Measurements from ENCODE around the gene CLN6. TPM values are rescaled to one million over a fixed set of nuclear protein-coding genes. Genes with fewer than 3 reads are reported as not detected.

CLN6 gene
- total RNA-seq, 1 donor from 2014 or later: 37.5 TPM

DNA sequence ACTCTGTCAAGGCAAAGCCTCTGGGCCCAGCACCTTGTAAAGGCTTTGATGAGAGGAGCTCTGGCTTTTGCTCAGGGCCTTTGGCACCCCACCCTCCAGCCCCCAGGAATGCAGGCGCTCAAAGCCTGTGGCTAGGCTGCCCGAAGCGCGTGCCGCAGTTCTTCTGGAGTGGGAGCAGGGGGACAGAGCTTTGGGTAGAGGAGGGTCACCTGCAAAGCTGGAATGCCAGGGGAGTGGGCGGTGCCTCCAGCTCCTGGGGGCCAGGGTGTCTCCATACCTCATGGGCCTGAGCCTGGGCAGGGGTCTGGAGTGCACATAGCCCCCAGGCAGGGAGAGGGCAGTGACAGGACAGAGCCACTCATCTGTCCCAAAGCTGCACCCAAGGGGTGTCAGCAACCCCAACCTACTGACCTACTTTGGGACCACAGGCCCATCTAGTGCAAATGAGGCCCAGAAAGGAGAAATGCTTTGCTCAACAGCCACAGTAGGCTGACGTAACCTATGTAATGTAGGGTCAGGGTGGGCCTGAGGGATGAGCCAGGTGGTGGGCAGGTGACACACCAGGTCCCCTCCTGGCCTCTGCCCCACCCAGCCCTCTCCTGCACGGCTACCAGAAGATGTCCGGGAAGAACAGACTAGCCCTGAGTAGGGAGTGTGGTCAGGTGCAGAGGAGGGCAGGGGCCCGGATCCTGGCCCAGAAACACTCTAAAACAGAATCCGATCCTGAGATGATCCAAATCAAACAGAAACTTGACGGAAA lies 22.2 kb downstream of the CLN6 start:
- no peaks in the 10 kb centered on the region for H3K9me3 Mint-ChIP-seq
- H3K36me3 Mint-ChIP-seq (ENCODE audit: low read depth): peaks cover 7% of the 10 kb centered on the region
- DNase-seq (no peak), ATAC-seq (ENCODE audit: low read depth) (no peak)
- ChIA-PET CTCF (no interaction called here), POLR2A (no interaction called here)
- no peak overlapping the region for H3K27ac Mint-ChIP-seq
- H3K4me1 Mint-ChIP-seq: peaks cover 34% of the 10 kb centered on the region
- TF ChIP-seq, protein P1, sequence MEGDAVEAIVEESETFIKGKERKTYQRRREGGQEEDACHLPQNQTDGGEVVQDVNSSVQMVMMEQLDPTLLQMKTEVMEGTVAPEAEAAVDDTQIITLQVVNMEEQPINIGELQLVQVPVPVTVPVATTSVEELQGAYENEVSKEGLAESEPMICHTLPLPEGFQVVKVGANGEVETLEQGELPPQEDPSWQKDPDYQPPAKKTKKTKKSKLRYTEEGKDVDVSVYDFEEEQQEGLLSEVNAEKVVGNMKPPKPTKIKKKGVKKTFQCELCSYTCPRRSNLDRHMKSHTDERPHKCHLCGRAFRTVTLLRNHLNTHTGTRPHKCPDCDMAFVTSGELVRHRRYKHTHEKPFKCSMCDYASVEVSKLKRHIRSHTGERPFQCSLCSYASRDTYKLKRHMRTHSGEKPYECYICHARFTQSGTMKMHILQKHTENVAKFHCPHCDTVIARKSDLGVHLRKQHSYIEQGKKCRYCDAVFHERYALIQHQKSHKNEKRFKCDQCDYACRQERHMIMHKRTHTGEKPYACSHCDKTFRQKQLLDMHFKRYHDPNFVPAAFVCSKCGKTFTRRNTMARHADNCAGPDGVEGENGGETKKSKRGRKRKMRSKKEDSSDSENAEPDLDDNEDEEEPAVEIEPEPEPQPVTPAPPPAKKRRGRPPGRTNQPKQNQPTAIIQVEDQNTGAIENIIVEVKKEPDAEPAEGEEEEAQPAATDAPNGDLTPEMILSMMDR (IDR thresholded peaks at IDR 0.05): no peak
- H3K4me3 Mint-ChIP-seq: no peak overlapping the region
- intact Hi-C loops (cut with micrococcal nuclease): no loop called here
- no peaks in the 10 kb centered on the region for H3K27me3 Mint-ChIP-seq

DNA sequence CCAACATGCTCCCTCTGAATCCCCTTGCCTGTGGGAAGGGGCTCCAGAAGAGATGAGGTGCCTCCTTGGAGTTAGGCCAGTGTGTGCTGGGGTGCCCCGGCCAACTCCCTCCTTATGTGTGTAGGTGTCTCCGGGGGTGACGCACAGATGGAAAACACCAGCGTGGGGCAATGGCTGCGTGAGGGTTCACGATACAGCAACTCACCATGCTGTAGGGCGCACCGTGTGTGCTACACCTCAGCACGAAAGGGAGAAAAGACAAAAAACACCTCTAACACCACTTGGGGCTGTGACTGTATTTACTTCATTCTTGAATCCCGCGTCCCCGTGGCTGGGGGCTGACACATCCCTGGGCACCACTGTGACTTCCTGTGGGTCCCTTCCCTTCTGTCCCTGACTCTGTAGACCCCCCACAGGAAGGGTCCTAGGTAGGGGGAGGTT lies 22.8 kb downstream of the CLN6 start:
- no peaks in the 10 kb centered on the region for H3K27me3 Mint-ChIP-seq
- no peak for ATAC-seq (ENCODE audit: low read depth)
- POLR2A ChIA-PET: no interaction called here
- H3K4me1 Mint-ChIP-seq: peaks cover 34% of the 10 kb centered on the region
- DNase-seq: no peak
- no peaks in the 10 kb centered on the region for H3K9me3 Mint-ChIP-seq
- no peak overlapping the region for H3K27ac Mint-ChIP-seq
- CTCF ChIA-PET: no interaction called here
- H3K36me3 Mint-ChIP-seq (ENCODE audit: low read depth): peaks cover 7% of the 10 kb centered on the region
- TF ChIP-seq, protein P1 (IDR thresholded peaks at IDR 0.05): no peak
- intact Hi-C loops (cut with micrococcal nuclease): no loop called here
- H3K4me3 Mint-ChIP-seq: no peak overlapping the region

DNA sequence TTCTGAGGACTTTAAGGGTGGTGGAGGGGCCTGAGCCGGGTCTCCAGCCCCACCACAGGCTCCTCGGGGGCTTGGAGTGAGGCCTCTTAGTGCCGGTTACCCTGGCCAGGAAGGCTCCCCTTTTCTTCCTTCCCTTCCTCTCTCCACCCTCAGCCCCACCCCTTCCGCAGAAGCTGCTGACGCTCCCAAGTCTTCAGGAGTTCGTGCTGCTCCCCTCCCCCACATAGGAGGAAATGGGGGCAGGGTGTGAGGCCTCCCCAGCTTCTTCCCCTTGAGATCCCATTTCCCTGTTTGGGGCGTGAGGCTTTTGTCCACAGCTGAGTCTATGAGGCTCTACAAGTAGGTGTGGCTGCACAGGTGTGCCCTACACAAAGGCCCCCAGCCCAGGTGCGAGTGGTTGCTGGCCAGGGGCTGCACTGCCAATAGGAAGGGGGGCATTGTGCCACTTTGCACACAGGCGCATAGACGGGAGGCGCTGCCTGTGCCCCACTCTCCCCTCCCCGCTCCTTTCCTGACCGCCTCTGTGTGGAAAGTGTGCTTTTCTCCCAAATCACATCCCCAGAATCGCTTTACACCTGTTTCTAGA lies 23.5 kb downstream of the CLN6 start:
- TF ChIP-seq, protein P1 (IDR thresholded peaks at IDR 0.05): no peak
- DNase-seq (no peak), ATAC-seq (ENCODE audit: low read depth) (no peak)
- CTCF ChIA-PET: no interaction called here
- intact Hi-C loops (cut with micrococcal nuclease): no loop called here
- Mint-ChIP-seq H3K9me3 (no peaks in the 10 kb centered on the region), H3K27me3 (no peaks in the 10 kb centered on the region), H3K4me3 (no peak overlapping the region), H3K27ac (no peak overlapping the region), H3K36me3 (ENCODE audit: low read depth) (peaks cover 5% of the 10 kb centered on the region), H3K4me1 (peaks cover 34% of the 10 kb centered on the region)
- POLR2A ChIA-PET: no interaction called here

DNA sequence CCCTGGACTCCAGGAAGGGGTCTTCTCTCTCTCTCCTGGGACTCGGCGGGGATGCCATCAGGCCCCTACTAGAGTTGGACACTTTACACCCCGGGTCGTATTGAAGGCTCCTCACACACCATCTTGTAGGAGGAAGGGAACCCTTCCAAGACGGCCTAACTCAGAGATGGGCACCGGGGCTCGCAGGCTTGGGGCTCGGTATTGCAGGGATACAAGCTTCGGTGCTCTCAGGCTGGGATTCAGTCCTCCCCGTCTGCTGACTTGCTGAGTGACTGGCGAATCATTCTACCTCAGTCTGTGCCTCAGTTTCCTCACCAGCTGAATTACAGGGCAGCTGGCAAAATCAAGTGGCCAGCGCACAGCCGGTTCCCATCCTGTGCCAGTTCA lies 24.0 kb downstream of the CLN6 start:
- CTCF ChIA-PET: no interaction called here
- intact Hi-C loops (cut with micrococcal nuclease): no loop called here

More for the DNA sequence above, 24.0 kb downstream of the CLN6 start:
- POLR2A ChIA-PET: no interaction called here
- H3K27me3 Mint-ChIP-seq: no peaks in the 10 kb centered on the region
- DNase-seq: no peak
- TF ChIP-seq, protein P1 (IDR thresholded peaks at IDR 0.05): no peak
- no peak overlapping the region for H3K27ac Mint-ChIP-seq
- peaks cover 5% of the 10 kb centered on the region for H3K36me3 Mint-ChIP-seq (ENCODE audit: low read depth)
- H3K4me3 Mint-ChIP-seq: no peak overlapping the region
- ATAC-seq (ENCODE audit: low read depth): no peak
- H3K4me1 Mint-ChIP-seq: peaks cover 29% of the 10 kb centered on the region
- H3K9me3 Mint-ChIP-seq: no peaks in the 10 kb centered on the region

All from activated B cell treated with CpG ODN at 0.5 μM for 24 hours (primary cell).